SHP77 treated with DMSO at 0.1 percent for 48 hours (cell line): ENCODE data around the gene MAGI2.

Experiments
- DNase-seq: peaks from one replicate; lab custom pipeline; 2025; lab: John Stamatoyannopoulos, UW

MAGI2 gene

DNA sequence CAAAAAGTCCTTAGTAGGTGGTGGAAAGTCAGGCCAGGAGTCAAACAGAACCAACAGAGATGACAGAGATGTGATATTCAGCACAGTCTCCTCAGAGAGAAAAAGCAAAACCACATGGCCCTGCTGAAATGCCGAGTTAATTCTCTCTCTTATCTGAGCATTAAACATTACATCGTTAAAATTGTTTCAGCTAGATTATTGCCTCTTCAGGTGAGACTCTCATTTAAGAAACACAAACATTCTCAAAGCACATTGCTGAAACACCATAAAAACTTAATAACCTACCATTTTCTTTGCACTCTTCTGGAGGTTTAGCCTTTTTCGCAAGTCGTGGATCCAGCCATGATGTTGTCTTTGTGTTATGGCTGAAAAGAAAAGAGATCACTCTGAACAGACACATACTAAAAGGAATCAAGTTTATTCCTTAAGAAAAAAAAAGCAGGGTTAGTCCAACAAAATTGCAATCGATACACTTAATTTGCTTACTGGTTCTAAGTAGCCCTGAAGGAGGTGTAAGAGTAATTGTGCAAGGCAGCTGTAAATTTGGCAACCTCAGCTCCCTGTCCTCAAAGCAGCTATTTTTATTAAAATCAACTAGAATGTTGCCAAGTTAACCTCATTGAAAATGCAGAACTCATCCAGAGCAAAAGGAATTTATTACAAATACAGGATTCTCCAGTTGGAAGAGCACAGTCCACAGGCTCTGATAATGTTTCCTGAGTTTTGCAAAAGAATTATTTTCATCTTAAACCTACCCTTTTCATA is 963.8 kb downstream of the MAGI2 start:
- DNase-seq: no peak

DNA sequence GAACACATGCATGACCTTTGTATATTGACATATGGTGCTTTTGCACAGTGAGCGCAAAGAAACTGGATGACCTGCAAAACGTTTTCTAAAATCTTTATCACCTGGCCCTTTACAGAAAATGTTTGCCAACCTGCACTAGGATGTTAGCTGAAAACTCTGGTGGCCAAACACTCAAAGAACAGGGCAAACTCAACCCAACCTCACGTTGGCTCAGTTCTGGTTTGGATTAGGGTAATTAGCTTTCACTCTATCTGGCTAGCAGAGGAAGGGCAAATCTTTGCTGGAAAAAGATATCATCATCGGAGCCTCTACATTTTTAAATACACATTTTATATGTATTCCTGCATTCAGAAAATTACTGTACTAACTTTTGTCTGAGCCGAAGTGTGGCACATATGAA is 966.0 kb downstream of the MAGI2 start:
- DNase-seq: no peak

DNA sequence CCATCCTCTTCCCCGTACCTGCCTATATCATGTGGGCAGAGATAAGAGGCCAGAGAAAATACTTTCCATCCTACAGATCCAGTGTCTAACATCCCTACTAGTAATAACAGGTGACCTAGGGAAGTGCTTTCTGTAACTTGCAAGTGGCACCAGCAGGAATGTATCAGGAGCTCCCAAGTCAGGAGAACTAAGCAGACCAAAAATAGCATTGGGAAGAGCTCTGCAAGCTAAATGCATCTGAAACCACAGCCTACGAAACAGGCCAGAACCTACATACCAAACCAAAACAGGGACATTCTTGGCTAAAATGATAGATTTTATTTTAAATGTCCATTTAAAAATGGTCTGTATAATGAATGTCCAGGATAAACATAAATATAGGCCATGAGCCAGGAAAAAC is 974.1 kb downstream of the MAGI2 start:
- DNase-seq: no peak

DNA sequence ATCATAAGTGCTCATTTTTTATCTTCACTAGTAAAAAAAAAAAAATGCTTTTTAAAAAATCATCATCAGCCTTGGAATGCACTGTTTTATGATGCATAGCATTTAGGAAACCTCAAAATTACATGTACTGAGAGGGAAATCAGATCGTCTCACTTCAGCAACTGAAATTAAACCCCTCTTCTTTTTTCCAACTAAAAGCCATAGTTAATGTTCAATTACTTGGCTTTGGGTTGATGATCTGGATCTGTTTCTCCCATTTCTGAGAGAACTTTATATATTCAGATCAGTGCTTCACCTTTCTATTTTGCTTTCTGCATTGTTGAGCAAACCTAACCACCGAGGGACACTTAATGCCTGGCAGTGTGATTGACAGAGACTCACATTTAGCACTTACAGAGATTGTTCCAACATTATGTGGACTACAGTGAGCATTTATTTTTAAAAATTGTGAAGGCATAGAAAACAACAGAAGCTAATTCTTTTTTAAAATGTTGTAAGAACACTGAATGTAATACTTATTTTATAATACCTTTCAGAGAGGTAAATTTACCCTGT is 976.5 kb downstream of the MAGI2 start:
- DNase-seq: no peak

DNA sequence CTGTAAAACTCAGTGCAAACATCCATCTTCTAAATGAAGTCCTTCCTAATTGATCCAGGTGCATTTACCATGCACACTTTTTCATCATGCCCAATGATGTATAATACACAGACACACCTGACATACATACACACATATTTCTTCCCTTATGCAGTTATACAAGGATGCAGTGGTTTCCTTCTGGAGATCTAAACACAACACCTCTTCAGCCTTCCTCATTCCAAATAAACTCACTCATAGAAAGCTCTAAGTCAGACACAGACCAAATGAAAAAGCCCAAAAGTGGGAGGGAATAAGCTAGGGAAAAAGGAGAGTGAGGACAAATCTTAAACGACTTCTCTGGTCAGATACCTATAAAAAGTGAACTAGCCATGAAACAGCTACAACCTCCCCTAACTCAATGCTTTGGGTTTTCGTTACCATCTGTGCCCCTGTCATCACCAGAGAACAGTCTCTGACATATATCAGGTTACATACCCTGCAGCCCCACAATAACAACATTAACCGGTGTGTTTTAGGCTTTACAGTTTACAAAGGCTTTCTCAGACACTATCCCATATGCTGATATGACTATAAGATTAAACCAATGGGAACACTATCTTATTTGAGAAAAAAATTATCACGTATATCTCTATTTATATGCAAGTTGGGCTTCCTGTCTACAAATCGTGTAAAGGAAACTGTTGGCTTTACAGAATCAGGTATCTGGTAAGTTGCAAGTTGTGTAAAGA is 979.7 kb downstream of the MAGI2 start:
- no peak for DNase-seq

GRCh38 chr7:78473021-78473420 is 980.4 kb downstream of the MAGI2 start:
- no peak for DNase-seq

- DNase-seq: no peak
These were observed 980.9 kb downstream of the MAGI2 start for GRCh38 chr7:78472519-78472918.

GRCh38 chr7:78465894-78466293 is 987.6 kb downstream of the MAGI2 start:
- DNase-seq: no peak

- DNase-seq: no peak
These were observed 990.4 kb downstream of the MAGI2 start for GRCh38 chr7:78463039-78463438.

DNA sequence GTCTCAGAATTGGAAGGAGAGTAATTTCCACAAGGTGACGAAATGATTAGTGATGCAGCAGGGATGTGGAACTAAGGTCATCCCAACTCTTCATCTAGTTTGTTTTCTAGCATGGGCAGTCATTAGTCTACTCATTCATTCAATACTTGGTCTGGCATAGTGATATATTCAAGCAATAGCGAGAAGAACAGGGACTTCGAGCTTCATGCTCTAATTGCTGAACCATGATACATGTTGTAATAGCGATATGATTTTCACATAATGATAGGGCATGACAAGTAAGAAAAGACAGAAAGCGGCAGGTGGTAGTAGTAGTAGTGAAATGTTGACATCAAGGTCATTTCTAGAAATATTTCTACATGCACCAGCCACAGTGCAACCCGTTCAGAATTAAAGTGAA is 1002.8 kb downstream of the MAGI2 start:
- DNase-seq: no peak

DNA sequence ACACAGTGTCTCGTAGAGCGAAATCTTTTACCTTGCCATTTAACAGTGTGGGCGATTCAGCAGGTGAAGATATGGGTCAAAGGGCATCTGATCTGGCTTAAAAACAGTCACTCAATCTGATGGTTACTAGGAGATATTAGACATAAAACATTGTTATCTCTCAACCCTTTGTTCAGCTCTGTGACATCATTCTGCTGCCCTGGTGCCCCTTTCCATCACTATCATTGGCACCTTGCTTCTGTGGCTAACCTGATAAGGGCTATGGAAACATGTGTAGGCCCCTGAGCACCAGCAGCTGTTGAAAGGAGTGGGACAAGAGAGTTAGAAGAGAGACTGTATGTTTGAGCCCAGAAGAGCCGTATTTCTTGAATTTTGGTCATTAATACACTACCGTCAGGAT is 1004.6 kb downstream of the MAGI2 start:
- DNase-seq: no peak

GRCh38 chr7:78444267-78444666 is 1009.2 kb downstream of the MAGI2 start:
- DNase-seq: no peak

DNA sequence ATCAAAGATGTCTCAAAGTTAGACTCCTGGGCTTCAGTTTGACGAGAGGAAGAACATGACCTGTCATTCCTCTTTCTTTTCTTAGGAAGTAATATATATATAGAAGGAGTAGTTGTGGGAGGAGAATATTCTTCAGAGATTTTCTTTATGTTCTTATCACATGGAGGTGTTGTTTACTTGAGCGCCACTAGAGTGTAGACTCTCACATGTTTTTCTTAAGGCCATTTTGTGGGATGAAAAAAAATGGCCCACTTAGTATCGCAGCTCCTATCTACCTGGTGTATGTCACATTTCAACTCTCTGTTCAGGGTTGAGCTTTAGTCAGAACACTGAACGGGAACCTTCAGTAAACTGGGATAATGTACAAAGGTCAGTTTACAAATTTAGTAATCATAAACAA is 1009.7 kb downstream of the MAGI2 start:
- DNase-seq: no peak

DNA sequence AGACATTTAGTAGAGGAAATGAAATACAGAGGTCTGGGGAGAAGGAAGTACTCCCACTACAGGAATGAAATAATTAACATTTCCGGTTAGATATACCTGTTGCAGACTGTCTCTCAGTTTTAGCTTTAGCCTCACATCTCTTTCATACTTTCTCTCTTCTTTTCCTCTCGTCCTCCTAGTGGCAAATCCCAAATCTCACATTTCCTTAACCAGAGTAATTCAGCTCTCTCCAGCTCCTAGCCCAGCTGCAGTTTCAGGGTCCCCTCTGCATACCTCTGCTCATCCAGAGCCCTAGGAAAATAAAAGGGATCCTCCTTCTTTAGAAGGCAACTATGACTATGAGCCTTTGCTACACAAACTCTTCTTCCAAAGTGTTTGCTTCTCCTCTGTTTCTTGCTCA is 1011.7 kb downstream of the MAGI2 start:
- no peak for DNase-seq

DNA sequence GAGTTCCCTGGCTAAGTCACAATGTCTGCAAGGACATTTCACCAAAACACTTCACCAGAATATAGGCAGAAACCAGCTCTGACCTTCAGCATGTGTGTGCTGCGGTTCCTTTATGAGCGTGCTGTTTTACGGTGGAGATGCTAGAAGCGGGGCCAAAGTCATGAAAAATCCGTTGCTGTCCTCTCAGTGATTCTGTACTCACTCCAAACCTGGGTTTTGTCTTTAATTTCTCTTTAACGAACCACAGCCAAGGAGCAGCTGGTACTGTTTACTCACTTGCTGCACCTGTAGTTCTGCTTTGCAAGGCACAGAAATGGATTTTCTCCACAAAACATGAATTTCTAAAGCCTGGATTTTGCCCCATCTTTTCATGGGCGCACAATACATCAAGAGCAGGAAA is 1015.0 kb downstream of the MAGI2 start:
- DNase-seq: no peak

DNA sequence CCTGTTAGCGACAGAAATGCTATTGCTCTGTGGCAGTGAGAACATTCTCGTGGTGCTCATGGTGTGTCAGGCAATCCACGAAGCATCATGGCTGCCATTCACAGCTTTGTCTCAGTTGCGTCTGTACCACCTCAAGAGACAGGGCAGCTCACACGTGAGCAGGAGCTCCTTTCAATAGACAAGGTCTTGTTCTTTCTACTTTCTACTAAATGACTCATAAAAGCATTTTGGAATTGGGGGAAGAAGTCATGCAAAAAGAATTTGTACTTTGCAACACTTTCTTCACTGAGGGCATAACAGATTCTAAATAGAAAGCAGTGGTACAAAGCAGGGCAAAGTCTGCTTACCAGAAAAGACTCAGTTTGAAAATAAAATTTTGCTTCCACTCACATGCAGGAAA is 1016.3 kb downstream of the MAGI2 start:
- no peak for DNase-seq

DNA sequence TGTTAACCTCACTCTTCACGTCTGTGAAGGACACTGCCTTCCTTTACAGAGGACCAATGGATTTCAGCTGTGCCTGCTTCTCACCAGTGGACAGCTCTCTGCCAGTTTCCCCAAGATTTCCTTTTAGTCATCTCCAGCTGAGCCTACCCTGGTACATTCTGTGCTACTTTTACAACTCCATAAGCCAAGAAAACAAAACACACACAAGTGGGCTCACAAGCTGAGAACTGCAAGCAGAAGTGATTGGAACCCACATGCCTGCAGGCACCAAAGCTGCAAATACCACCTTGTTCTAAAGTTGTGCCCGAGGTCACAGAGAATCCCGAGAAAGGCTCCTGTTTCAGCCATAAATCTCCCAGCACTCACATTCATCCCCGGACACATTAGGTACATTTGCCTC is 1018.1 kb downstream of the MAGI2 start:
- DNase-seq: no peak

- no peak for DNase-seq
These were observed 1019.2 kb downstream of the MAGI2 start for GRCh38 chr7:78434281-78434680.

GRCh38 chr7:78433421-78433820 is 1020.0 kb downstream of the MAGI2 start:
- DNase-seq: no peak

- no peak for DNase-seq
These were observed 1023.6 kb downstream of the MAGI2 start for GRCh38 chr7:78429878-78430277.

DNA sequence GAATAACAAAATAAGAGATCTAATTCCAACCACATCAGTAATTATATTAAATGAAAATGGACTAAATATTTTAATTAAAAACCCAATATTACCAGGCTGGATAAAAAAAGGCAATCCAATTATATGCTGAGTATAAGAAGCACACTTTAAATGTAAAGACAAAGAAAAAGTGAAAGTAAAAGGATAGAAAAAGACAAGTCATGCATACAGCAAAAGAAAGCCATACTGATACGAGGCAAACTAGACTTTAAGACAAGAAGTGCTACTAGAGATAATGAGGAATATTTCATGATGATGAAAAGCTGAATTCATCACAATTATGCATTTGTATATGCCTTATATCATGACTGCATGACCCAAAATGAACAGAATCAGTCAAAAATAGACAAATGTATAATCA is 1026.3 kb downstream of the MAGI2 start:
- no peak for DNase-seq

DNA sequence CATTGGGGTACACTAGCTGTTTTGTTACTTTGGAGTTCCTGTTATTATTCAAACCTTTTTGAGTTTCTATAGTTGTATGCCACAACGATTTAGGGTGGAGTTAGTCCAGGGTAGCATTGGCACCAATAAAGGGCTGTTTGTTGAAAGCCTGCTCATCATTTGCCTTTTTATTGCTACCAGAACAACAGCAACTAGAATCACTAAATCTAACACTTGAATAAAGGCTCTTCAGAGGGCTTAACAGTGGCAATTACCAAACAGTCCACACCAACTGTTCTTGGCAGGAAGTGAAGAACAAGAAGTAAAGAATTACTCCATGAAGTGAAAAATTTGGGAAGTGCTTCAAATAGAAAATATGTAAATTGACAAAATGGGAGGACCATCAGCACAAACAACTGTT is 1033.5 kb downstream of the MAGI2 start:
- DNase-seq: no peak

DNA sequence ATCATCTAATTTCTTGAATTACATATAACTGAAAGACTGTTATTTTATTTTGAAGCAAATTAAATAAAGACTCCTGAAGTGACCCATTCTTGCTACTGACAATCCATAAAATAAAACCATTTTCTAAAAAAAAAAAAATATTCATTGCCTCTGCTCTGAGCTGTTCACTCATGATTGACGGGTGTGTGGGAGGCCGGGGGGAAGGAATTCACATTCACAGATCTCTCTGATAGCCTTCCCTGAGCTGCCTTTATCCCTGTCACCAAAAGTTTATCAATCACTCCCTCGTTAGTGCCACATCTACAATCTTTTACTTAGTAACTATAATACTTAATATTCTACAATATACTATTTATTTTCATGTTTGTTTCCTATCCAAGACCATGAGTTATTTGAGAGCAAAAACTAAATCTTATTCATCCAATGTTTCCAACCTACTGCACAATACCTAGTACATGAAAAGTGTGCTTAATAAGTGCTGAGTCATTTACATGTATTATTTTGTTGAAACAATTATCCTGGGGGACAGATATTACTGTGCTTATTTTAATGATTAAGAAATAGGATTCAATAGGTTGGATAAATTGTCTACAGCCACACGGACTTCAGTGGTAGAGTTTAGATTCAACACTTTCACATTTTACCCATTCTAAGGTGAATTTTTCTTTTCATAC is 1036.2 kb downstream of the MAGI2 start:
- DNase-seq: no peak
